NCI-H1694 treated with DMSO at 0.1 percent for 48 hours (cell line): Measurements from ENCODE around the gene ERMN.
"Not testable (repeated sequence)": the region's sequence is repeated elsewhere in the genome, so short reads cannot be mapped to it uniquely, and the experiment has no call there.

Source experiments
- DNase-seq: peaks from one replicate; lab custom pipeline; 2025; lab: John Stamatoyannopoulos, UW

Gene ERMN

DNA sequence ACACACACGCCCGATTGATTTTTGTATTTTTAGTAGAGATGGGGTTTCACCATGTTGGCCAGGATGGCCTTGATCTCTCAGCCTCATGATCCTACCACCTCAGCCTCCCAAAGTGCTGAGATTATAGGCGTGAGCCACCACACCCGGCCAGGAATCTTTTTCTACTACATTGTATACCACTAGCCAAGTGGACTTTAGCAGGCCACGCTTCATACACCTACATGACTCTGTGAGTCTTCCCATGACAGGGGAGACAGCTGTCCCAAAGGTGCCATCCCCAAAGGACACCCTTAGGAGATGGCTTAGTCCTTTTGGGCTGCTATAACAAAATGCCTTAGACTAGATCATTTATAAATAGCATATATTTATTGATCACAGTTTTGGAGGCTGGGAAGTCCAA is 32.8 kb downstream of the ERMN start:
- no peak for DNase-seq

DNA sequence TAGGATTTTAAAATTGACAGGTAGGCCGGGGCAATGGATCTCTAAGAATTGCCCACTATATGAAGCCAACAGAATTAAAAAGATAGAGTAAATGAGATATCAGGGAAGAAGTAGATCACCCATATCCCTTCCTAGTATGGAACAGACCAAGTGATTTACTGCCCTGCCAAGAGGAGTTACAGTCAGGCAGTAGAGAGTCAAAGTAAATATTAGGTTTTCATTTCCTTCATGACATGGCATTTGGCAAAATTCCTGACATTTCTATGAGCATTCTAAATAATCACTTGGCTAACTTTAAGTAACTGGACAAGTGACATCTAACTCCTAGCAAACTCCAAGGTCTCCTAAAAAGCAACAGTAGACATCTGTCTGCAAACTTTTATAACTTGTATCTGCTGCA is 34.6 kb downstream of the ERMN start:
- DNase-seq: no peak

GRCh38 chr2:157290525-157290924 is 35.1 kb downstream of the ERMN start:
- DNase-seq: no peak

GRCh38 chr2:157287160-157287559 is 38.5 kb downstream of the ERMN start:
- DNase-seq: no peak

DNA sequence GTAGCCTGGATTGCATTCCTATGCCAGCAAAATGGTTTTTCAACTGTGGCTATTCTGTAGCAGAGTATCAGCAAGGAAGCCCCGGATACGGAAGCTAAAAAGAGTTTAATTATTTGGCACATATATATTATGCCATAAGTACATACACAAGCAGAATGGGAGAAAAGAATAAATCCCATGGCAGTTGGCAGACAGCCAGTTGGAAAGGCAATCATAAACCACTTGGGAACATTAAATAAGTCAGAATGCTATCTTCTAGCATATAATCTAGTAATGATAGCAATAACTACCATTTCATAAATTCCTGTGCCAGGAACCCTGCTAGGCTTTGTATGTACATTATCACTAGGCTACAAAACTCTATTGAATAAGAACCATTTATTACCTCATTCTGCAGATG is 42.2 kb downstream of the ERMN start:
- no peak for DNase-seq

GRCh38 chr2:157281316-157281715 is 44.3 kb downstream of the ERMN start:
- no peak for DNase-seq

DNA sequence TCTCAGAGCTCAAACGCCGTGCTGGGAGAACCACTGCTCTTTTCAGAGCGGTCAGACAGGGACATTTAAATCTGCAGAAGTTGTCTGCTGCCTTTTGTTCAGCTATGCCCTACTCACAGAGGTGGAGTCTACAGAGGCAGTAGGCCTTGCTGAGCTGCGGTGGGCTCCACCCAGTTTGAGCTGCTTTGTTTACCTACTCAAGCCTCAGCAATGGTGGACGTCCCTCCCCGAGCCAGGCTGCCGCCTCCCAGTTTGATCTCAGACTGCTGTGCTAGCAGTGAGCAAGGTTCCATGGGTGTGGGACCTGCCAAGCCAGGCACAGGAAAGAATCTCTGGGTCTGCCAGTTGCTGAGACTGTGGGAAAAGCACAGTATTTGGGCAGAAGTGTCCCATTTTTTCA is 46.3 kb downstream of the ERMN start:
- DNase-seq: not testable (repeated sequence)

DNA sequence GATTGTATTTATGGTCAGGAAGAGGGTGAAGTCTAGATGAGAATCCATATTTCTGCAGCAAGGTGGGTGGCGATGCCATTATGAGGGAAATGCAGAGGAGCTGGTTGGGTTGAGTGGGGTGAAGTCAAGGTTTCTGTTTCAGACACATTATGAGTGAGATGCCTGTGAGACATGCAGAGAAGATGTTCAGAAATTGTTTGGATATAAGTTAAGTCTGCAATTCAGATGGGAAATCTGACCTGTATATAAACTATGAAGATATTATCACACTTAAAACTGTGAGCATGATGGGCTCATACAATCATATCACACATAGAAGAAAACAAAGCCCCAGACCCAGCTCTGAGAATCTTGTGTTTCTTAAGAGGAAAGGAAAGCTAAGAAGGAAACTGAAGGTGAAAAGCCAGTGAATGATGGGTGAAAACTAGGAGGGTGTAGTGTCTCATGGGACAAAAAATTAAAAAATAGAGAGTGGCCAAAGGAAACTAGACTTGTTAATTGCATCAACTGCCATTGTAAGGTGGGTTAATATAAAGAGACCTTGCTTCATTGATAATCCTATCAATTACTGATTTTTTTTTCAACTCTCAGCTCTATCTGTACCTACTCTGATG is 53.9 kb downstream of the ERMN start:
- DNase-seq: no peak

DNA sequence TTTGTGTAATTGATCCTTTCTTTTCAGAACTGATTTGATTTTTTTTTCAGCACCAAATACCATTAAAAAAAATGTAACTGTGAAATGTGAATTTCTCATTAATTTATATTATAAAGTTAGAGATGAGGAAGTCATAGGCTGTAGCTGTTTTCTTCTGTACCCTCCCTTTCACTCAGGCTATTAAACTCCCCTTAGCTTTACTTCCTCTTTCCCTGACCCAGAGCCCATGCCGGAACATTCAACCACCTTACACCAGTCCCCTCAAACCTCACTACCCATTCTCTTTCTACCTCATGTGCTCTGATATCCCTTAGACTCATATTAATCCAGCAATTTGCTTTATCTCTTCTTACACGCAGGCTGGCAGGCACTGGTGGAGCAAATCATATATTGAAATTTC is 55.7 kb downstream of the ERMN start:
- DNase-seq: no peak

DNA sequence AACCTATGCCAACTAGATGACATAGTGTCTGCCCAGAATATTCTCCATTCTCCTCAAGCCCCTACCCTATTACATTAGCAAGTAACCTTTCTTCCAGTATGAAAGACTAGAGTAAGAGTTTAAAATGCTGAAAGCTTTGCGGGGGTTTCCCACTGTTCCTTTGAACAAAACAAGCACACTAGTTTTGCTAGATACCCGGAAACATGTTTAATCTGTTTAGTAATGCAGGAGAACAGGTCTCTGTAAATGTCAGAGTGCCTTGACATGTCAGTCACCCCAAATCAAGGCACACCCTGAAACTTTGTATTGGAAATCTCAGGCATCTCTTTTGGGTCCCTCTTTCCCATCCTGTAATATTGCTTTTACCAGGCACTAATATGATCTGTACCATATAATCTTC is 56.6 kb downstream of the ERMN start:
- no peak for DNase-seq
